ENCODE measurements around the gene TRIM28. TPM values are rescaled to one million over a fixed set of nuclear protein-coding genes. Genes with fewer than 3 reads are reported as not detected.
A peak's percentile ranks its signal among the peaks of the same experiment; 100 is the strongest.

Gene TRIM28
- polyA plus RNA-seq, 3 donors = 16.2 to 234 (median 35.0) TPM

- H3K4me3 Mint-ChIP-seq = no peak overlapping the region
Observed at GRCh38 chr19:58515259-58515658, 28.6 kb upstream of the TRIM28 start.

GRCh38 chr19:58516246-58516836 is 27.5 kb upstream of the TRIM28 start:
- H3K4me3 Mint-ChIP-seq = no peak overlapping the region

More at GRCh38 chr19:58515259-58515658, 28.6 kb upstream of the TRIM28 start:
- H3K4me1 Mint-ChIP-seq = peaks cover 37% of the 10 kb centered on the region
- no peak for DNase-seq
- no peak overlapping the region for H3K4me3 ChIP-seq (replicated peaks in 1 of 3; ENCODE audit: low read depth in 2 of 3, low read length in 3 of 3)
- H3K27me3 Mint-ChIP-seq (ENCODE audit: low read depth in 3 of 3) = peaks cover 0 to 2% (median 0%) of the 10 kb centered on the region in 3 donors
- no peak for TF ChIP-seq CTCF (IDR thresholded peaks at IDR 0.05)
- H3K9ac ChIP-seq (ENCODE audit: insufficient read depth, low read length, poor library complexity, severe bottlenecking) = no peak overlapping the region
- H3K27me3 ChIP-seq (ENCODE audit: control insufficient read depth in 2 of 2, insufficient read depth in 2 of 2, low read length in 2 of 2) = no peaks in the 10 kb centered on the region
- peaks cover 19 to 30% of the 10 kb centered on the region in 2 donors for H3K36me3 Mint-ChIP-seq
- H2AFZ ChIP-seq (ENCODE audit: insufficient read depth, low read depth, low read length, poor library complexity, severe bottlenecking) = no peak overlapping the region
- no peaks in the 10 kb centered on the region for H3K9me3 Mint-ChIP-seq
- 83% methylated on average over 1 of the region's 2 CpGs for WGBS (ENCODE audit: insufficient coverage)
- intact Hi-C loops (cut with micrococcal nuclease) = no loop called here
- no peak overlapping the region for H3K27ac ChIP-seq (ENCODE audit: low read depth in 1 of 2, low read length in 2 of 2)
- H3K79me2 ChIP-seq (ENCODE audit: insufficient read depth, low read length) = peaks cover 44% of the 10 kb centered on the region
- H3K4me1 ChIP-seq (ENCODE audit: control insufficient read depth in 1 of 2, insufficient read depth in 2 of 2, low read length in 2 of 2) = peaks cover 28 to 38% of the 10 kb centered on the region in 2 donors
- H3K27ac Mint-ChIP-seq = peak overlapping the region in 3 of 7 donors; percentile 1 to 62 (median 4)
- no peaks in the 10 kb centered on the region for H3K9me3 ChIP-seq (replicated peaks in 1 of 2; ENCODE audit: control insufficient read depth in 1 of 2, insufficient read depth in 1 of 2, low read length in 2 of 2)
- no peak overlapping the region for H3K4me2 ChIP-seq (replicated peaks; ENCODE audit: extremely low read depth, low read length, poor library complexity, severe bottlenecking)
- H3K36me3 ChIP-seq (replicated peaks in 1 of 2; ENCODE audit: control insufficient read depth in 1 of 2, insufficient read depth in 2 of 2, low read length in 2 of 2) = peaks cover 17 to 20% of the 10 kb centered on the region in 2 donors
- H4K20me1 ChIP-seq (ENCODE audit: insufficient read depth, low read length) = peaks cover 40% of the 10 kb centered on the region

More at GRCh38 chr19:58516246-58516836, 27.5 kb upstream of the TRIM28 start:
- no peak overlapping the region for H3K27ac ChIP-seq (ENCODE audit: low read depth in 1 of 2, low read length in 2 of 2)
- no peak overlapping the region for H3K27ac Mint-ChIP-seq
- no peak overlapping the region for H3K4me3 ChIP-seq (replicated peaks in 1 of 3; ENCODE audit: low read depth in 2 of 3, low read length in 3 of 3)
- no peak overlapping the region for H3K4me2 ChIP-seq (replicated peaks; ENCODE audit: extremely low read depth, low read length, poor library complexity, severe bottlenecking)
- H3K4me1 ChIP-seq (ENCODE audit: control insufficient read depth in 1 of 2, insufficient read depth in 2 of 2, low read length in 2 of 2) = peaks cover 35 to 42% of the 10 kb centered on the region in 2 donors
- H3K9me3 Mint-ChIP-seq = peaks cover 0 to 3% (median 0%) of the 10 kb centered on the region in 7 donors
- no peaks in the 10 kb centered on the region for H3K9me3 ChIP-seq (replicated peaks in 1 of 2; ENCODE audit: control insufficient read depth in 1 of 2, insufficient read depth in 1 of 2, low read length in 2 of 2)
- H3K4me1 Mint-ChIP-seq = peaks cover 41% of the 10 kb centered on the region
- peaks cover 0 to 3% (median 0%) of the 10 kb centered on the region in 3 donors for H3K27me3 Mint-ChIP-seq (ENCODE audit: low read depth in 3 of 3)
- 98% methylated on average over 23 of the region's 25 CpGs for WGBS (ENCODE audit: insufficient coverage)
- intact Hi-C loops (cut with micrococcal nuclease) = no loop called here
- no peak overlapping the region for H2AFZ ChIP-seq (ENCODE audit: insufficient read depth, low read depth, low read length, poor library complexity, severe bottlenecking)
- H3K9ac ChIP-seq (ENCODE audit: insufficient read depth, low read length, poor library complexity, severe bottlenecking) = no peak overlapping the region
- peaks cover 44% of the 10 kb centered on the region for H3K79me2 ChIP-seq (ENCODE audit: insufficient read depth, low read length)
- H3K36me3 Mint-ChIP-seq = peaks cover 19 to 26% of the 10 kb centered on the region in 2 donors
- TF ChIP-seq CTCF (IDR thresholded peaks at IDR 0.05) = no peak
- peaks cover 40% of the 10 kb centered on the region for H4K20me1 ChIP-seq (ENCODE audit: insufficient read depth, low read length)
- peaks cover 17 to 20% of the 10 kb centered on the region in 2 donors for H3K36me3 ChIP-seq (replicated peaks in 1 of 2; ENCODE audit: control insufficient read depth in 1 of 2, insufficient read depth in 2 of 2, low read length in 2 of 2)
- H3K27me3 ChIP-seq (ENCODE audit: control insufficient read depth in 2 of 2, insufficient read depth in 2 of 2, low read length in 2 of 2) = no peaks in the 10 kb centered on the region
- DNase-seq = no peak
